Measurements from ENCODE around the gene PPIP5K1.
"Not testable (repeated sequence)": the region's sequence is repeated elsewhere in the genome, so short reads cannot be mapped to it uniquely, and the experiment has no call there.

Gene PPIP5K1

DNA sequence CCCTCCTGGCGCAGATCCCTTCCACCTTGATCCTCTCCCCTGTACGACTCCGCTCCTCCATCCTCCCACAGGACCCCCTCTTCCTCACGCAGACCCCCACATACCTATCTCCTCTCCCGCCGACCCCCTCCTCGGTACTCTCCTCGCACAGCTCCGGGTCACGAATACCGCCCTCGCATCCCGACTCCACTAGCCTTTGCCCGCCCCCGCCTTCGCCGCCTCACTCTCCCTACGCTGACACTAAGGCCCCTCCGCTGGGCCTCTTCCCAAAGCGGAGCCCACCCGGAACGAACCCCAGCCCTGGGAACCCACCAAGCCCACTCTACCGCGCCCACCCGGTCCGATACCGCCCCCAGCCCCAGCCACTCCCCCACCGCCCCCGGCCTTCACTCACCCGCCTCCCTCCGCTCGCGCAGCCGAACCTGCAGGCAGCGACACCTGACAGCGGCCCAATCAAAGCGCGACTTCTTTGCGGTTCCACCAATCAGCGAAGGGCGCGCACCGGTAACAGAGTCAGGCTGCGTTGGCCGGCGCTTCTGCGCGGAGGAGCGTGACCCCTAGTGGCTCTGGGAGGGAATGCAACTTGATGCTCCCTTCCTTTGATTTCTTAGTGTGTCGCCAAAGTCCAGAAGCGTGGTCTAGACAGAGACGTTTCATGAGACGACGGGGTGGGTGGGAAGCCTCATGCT is at the start of gene PPIP5K1:
Gene PPIP5K1 (minus strand): TSS at position 431 of the 689 bp plus-strand sequence. CDS start 5,704 bp downstream, outside the sequence.
- not testable (repeated sequence) for DNase-seq

DNA sequence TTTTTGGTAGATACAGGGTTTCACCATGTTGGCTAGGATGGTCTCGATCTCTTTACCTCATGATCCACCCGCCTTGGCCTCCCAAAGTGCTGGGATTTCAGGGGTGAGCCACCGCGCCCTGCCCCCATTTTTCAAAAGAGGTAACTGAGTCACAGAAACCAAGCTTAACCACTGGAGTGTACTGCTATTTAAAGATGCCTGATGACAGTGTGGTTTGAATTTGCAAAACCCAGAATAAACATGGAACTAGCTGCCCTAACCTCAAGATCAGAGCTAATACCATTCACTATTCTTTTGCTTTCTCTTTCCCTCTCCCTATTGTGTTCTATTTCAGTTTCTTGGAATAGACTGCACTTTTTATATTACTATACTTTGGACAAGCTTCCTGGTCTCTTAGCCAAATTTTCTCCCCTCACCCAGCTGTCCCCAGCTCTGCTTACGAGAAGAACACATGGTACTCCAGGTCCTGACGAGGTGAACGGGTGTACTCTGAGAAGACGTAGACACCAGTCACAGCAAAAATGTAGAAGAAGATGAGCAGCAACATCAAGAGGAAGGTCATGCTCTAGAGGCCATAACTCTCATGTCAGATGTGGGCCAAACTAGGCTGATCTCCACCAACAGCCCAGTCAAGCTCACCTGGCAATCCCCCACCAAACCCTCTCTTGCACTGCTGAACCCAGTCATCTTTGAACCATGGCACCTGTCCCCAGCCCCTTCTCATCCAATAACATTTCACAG is 48.6 kb upstream of the PPIP5K1 start:
- not testable (repeated sequence) for DNase-seq

DNA sequence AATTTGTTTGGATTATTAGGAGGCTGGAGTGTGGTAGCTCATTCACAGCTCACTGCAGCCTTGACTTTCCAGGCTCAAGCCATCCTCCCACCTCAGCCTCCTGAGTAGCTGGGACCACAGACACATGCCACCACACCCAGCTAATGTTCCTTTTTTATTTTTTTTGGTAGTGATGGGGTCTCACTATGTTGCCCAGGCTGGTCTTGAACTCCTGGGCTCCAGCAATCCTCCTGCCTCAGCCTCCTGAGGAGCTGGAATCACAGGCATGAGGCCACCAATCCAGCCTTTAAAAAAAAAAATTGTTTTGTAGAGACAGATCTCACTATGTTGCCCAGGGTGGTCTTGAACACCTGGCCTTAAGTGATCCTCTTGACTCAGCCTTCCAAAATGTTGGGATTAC is 36.9 kb upstream of the PPIP5K1 start:
- not testable (repeated sequence) for DNase-seq

DNA sequence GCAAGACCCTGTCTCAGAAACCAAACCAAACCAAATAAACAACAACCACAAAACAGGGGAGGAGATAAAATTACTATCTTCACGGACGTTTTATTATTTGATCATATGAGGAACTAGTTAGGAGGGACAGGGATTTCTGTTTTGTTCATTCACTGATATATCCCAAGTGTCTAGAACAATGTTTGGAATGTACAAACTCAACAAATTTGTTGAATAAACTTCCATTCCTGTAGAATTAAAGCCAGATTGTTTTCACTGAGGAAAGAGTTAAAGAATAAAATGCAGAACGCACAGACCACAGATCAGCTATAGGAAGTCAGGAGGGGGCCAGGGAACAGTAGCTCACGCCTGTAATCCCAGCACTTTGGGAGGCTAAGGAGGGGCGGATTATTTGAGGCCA is 35.1 kb upstream of the PPIP5K1 start:
- DNase-seq: no peak

DNA sequence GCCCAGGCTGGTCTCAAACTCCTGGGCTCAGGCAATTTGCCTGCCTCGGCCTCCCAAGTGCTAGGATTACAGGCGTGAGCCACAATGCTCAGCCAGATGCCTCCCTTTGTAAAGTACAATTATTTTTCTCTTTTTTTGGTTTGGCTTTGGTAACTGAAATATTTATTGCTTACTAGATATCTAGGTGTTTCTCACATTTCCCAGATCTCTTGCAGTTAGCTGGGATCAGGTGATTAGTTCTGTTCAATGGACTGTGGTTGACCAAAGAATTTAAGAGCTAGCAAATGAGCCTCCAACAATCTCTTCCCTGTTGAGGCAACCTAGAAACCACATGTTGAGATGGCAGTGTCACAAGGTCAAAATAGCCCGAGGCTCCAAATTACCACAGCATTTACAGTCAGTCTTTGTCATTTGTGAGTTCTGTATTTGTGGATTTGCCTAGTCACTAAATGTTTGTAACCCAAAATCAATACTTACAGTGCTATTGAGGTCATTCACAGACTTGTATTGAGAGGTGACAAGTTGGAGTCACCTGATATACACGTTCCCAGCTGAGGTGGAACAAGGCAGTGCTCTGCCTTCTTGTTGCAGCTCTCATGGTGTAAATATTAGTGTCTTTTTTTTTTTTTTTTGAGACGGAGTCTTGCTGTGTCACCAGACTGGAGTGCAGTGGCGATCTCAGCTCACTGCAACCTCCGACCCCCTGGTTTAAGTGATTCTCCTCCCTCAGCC is 32.2 kb upstream of the PPIP5K1 start:
- not testable (repeated sequence) for DNase-seq

DNA sequence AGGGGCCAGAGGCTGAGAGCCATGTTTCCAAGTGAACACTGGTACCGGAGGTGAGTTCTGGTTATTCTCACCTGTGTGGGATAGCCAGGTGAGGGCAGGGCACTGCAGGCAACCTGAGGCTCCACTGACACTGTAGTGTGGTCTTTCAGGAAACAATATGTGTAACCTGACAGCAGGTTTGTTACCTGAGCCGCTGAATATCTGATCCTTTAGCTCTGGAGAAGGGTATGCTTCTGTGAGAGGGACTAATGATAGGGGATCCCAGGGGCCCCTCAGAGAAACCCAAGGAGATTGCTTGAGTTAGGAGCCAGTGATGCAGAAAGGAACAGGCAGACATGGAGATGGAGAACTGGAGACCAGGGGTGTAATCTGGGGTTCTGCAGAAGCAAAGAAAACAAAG is 28.7 kb upstream of the PPIP5K1 start, which contains the start of gene STRC:
Gene STRC (minus strand): TSS at position 101 of the 400 bp plus-strand sequence. CDS start 78 bp downstream, at position 23.
- DNase-seq: not testable (repeated sequence)

DNA sequence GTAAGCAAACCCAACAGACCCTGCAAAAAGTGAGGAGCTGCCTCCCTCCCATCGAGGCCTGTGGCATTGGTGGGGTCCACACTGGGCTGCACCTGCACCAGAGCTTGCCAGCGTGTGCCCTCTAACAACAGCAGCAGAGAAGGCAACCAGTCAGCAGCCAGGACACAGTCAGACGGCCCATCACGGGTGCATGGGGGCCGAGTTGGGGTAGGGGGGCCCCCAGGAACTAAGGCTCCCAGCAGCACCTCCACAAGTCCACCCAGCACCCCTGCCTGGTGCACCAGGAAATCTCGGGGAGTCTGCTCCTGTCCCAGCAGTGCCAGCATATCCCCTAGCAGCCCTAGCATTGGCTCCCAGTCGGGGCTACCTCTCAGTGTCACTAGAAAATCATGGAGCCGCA is 27.7 kb upstream of the PPIP5K1 start:
- DNase-seq: not testable (repeated sequence)

DNA sequence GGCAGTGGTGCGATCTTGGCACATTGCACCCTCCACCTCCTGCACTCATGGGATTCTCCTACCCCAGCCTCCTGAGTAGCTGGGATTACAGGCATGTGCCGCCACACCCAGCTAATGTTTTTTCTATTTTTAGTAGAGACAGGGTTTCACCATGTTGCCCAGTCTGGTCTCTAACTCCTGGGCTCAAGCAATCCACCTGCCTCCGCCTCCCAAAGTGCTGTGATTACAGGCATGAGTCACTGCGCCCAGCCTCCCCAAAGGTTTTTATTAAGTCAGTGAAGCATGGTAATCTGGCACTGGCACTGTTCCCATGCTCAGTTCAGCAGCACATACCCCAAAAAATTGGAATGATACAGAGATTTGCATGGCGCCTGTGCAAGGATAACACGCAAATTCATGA is 12.2 kb upstream of the PPIP5K1 start:
- not testable (repeated sequence) for DNase-seq

DNA sequence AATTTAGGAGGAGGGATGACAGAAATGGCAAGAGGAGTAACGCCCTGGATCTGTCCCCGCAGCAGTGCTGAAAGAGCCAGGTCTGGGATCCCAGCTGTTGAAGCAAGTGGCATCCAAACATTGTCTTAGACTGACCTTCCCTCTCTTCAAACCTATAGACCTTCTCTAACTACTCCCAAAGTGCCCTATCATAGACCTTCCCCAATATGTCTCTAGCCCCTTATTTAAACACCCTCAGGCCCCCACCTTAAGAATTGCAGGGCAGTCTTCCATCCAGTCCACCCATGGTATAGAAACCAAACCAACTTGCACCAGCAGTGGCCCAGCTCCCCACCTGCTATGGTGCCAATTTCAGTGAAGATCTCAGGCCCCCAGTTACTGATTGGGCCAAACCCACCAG is 10.2 kb upstream of the PPIP5K1 start:
- DNase-seq: not testable (repeated sequence)

DNA sequence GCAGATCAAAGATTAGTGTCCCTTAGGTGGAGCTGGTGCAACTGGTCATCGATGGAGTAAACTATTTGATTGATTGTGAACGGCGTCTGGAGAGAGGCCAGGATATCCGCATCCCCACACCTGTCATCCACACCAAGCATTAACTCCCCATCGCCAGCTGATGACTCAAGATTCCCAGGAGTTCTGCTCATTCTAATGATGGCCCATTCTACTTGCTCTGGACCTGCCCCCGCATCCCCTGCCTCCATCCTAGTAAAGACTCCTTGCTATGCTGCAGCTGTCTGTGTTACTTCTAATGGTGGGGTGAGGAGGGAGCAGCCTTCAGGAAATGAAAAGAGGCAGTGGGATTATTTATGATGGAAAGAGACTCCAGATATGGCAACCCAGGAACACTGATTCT is 9.1 kb upstream of the PPIP5K1 start:
- not testable (repeated sequence) for DNase-seq

DNA sequence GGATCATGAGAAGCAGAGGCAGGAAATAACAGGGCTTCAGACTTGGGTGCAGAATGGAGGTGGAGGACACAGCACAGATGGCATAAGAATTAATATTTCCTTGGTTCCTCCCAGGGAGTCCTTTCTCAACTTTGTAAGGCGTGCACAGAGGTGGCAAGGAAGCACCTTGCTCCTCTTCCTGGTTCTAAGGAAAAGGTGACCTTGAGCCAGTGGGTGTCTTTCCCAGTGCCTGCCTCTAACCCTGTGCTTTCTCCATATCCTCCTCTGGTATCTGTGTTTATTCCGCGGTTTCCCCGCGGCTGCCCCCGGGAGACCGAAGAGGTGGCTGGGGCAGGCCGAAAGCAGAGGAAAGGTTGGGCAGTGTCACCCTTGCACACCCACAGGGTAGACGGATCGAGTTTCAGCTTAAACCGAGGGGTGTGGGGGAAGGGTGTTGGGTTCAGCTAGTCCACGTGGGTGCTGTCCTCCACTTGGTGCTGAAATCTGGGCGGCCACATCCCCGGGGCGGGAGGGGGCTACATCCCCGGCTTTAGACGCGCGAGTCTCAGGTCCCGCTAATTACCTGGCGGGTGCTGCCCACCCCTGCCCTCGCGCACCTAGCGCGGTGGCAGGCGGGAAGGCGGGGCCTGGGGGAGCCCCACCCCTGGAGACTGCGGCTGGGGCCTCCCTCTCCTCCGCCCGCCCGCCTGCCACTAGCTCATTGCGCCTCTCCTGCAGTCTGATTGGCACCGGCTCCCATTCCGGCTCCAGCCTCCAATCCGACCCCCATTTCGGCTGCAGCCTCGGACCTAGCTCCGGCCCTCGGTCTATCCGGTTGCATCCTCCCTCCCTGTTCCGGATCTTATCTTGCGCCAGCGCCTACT is 3.6 kb upstream of the PPIP5K1 start, which contains the start of gene CKMT1B:
Gene CKMT1B (plus strand): TSS at position 700 of the 863 bp plus-strand sequence. CDS start 192 bp downstream, outside the sequence.
- not testable (repeated sequence) for DNase-seq

DNA sequence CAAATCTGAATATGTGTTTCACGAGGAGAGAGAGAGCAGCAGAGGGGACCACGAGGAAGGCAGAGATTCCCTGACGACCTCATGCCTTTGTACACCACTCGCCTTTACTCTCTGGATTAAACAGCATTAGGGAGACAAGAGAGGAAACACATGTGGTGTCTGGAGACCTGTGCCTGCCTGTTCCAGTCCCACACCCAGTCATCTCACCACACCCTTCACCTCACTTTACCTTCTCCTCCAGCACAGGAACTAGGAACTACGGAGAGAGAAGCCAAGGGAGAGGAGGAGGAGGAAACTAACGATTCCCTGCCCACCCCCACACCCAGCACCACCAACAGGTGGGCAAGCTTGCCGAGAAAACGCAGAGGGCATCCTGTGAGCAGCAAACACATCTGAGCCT is 2.8 kb upstream of the PPIP5K1 start:
- not testable (repeated sequence) for DNase-seq

DNA sequence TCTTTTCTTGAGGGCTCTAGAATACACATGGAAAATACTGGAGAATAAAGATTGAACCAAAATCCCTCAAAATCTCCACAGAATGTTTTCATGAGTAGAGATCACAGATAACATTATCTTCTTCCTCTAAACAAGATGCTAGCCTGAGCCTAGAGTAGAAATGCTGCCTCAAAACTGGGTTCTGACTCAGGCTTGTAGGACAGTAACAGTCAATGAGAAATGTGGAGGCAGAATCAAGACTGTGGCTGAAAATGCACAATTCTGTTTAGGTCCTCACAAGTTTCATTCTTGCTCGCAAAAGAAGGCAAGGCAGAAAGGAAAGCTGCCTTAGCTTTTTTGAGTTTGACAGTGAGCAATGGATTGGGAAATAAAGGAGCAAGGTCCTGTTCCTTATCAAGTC is 15.4 kb downstream of the PPIP5K1 start:
- not testable (repeated sequence) for DNase-seq

DNA sequence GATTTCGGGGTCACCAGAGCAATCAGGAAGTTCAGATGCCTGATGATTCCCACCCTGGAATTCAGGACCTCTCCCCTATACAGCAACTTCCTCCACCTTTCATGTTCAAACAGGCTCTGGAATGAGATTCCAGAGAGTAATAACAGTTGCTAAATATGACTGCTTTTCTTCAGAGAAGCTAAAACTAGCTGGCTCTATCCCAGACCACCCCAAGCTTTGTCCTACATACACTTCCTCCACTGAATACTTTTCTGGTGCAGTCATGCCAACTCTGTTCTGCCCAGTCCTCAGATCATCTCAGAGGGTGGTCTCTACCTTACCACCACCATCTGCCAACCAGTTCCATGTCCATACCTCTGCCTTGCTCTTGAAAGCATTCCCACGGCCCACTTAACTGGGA is 23.4 kb downstream of the PPIP5K1 start:
- not testable (repeated sequence) for DNase-seq

DNA sequence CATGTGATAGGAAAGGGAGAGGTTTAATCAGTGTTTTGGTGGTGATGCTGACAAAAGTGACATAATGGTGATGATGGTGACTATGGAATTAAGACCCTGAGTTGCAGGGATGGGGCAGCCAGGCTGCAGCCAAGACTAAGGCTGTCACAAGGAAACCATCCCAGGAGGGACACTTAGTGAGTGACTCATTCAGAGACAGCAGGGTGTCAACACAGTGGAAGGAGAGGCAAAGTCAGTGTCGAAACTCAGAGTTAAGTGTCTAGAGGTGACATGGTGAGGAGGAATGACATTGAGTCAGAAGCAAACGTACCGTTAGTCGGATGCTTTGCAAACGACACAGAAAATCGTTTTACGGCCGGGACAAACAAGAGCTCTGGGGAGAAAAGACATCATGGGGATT is 26.2 kb downstream of the PPIP5K1 start:
- DNase-seq: not testable (repeated sequence)

DNA sequence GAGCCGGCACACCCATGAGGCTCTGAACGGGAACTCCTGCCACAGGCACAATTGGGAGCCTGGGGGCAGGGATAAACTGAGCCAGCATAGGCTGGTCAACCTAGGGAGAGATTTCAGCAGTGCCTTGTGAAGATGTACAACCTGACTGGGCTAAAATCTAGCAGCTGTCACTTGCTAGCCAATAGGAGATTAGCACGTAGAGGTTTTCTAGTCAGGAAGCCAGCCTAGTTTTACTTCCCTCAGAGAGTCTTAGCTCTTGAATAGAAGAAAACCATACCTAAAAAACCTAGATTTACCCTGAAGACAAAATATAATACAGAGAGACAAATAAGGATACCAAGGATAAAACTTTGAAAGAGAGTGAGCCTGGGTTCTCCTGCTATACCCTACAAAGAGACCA is 27.3 kb downstream of the PPIP5K1 start:
- DNase-seq: not testable (repeated sequence)

DNA sequence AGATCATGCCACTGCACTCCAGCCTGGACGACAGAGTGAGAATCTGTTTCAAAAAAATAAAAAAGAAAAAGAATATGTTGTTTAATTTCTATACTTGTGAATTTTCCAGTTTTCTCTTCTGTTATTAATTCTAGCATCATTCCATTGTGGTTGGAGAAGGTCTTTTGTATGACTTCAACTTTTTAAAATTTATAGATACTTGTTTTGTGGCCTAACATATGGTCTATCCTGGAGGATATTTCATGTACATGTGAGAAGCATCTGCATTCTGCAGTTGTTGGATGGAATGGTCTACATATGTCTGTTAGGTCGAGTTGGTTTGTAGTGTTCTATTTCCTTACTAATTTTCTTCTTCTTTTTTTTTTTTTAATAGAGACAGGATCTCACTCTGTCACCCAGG is 37.0 kb downstream of the PPIP5K1 start:
- no peak for DNase-seq

DNA sequence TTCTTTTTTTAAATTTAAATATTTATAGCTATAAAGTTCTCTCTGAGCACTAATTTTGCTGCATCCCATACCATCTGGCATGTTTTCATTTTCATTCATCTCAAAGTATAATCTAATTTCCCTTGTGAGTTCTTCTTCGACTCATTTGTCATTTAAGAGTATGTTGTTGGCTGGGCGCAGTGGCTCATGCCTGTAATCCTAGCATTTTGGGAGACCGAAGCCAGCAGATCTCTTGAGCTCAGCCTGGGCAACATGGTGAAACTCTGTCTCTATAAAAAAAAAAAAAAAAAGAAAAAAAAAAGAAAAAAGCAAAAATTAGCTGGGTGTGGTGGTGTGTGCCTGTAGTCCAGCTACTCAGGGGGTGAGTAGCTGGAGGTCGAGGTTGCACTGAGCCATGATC is 37.8 kb downstream of the PPIP5K1 start:
- DNase-seq: no peak

DNA sequence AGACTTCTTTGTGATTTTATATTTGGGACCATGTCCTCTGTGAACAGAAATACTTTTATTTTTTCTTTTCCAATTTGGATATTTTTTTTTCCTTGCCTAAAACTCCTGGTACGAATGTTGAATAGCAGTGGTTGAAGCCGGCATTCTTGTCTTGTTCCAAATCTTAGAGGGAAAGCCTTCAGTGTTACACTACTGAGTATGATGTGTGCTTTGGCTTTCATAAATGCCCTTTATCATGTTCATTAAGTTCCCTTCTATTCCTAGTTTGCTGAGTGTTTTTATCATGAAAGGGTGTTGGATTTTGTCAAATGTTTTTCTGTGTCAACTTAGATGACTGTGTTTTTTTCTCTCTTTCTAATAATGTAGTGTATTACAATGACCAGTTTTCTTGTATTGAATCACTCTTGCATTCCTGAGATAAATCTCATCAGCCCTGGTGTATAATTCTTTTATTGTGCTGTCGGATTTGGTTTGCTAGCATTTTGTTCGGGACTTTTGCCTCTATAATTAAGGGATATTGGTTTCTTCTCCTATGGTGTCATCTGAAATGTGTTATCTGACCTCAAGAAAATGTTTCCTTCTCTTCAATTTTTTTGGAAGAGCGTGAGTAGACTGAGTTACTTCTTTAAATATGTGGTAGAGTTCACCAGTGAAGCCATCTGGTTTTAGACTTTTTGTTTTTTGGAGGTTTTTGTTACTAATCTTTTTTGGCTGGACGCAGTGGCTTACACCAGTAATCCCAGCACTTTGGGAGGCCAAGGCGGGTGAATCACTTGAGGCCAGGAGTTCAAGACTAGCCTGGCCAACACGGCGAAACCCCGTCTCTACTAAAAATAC is 39.3 kb downstream of the PPIP5K1 start:
- no peak for DNase-seq

DNA sequence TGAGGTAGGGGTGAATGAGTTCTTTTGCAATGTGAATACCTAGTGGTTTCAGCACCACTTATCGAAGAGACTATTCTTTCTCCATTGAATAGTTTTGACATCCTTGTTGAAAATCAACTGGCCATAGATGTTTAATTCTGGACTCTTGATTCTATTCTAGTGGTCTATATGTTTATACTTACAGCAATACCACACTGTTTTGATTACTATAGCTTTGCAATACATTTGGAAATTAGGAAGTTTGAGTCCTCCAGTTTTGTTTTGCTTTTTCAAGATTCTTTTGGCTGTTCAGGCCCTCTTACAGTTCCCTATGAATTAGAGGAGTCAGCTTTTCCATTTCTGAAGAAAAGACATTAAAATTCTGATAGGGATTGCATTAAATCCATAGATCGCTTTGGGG is 42.5 kb downstream of the PPIP5K1 start:
- DNase-seq: no peak

DNA sequence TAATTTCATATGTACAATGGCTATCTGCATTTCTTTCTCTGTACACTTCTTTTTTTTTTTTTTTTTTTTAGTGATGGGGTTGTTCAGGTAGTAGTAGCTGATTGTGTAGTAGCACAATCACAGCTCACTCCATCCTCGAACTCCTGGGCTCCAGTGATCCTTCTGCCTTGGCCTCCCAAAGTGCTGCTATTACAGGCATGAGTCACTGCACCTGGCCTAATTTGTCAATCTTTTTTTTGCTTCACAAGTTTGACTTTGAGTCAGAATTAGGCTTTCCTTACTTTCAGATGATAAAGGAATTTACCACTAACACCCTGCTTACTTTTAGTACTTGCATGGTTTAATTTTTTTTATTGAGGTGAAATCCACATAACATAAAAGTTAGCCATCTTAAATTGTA is 44.6 kb downstream of the PPIP5K1 start:
- no peak for DNase-seq

Data from activated CD4-positive, alpha-beta T cell treated with anti-CD3 and anti-CD28 coated beads, Interleukin-2, amount 50 U/mL, for 4 hours (primary cell).